GM19351 (cell line): ENCODE measurements around the gene PCDHA11.
"Not testable (repeated sequence)": the region's sequence is repeated elsewhere in the genome, so short reads cannot be mapped to it uniquely, and the experiment has no call there.

Experiments
- ATAC-seq: cut with Tn5 transposase; IDR thresholded peaks from one replicate; pipeline ENCODE4 v1.9.1; 2021; ENCODE audit warnings: mild to moderate bottlenecking, moderate library complexity; ENCODE audit not compliant: unreplicated experiment

Gene PCDHA11

GRCh38 chr5:140849831-140850634 is 18.7 kb upstream of the PCDHA11 start:
- ATAC-seq: not testable (repeated sequence)

- ATAC-seq: no peak
Observed at GRCh38 chr5:140855772-140856674, 12.7 kb upstream of the PCDHA11 start, which contains the start of gene PCDHA10. Gene PCDHA10 (plus strand): TSS chr5:140855897. CDS start chr5:140856049, 152 bp downstream.

GRCh38 chr5:140857177-140857986 is 11.4 kb upstream of the PCDHA11 start:
- ATAC-seq: no peak

- ATAC-seq: no peak
Observed at GRCh38 chr5:140857987-140858240, 10.8 kb upstream of the PCDHA11 start.

GRCh38 chr5:140862441-140863295 is 6.1 kb upstream of the PCDHA11 start:
- ATAC-seq: no peak

GRCh38 chr5:140869555-140869886 is 764 bp downstream of the PCDHA11 start:
- ATAC-seq: no peak

GRCh38 chr5:140870221-140871201 is 1.8 kb downstream of the PCDHA11 start:
- ATAC-seq: no peak

GRCh38 chr5:140875085-140876065 is 6.6 kb downstream of the PCDHA11 start, which contains the start of gene PCDHA12:
Gene PCDHA12 (plus strand): TSS chr5:140875308. CDS start chr5:140875473, 165 bp downstream.
- ATAC-seq: no peak

GRCh38 chr5:140876541-140877261 is 7.9 kb downstream of the PCDHA11 start:
- not testable (repeated sequence) for ATAC-seq

GRCh38 chr5:140877262-140877581 is 8.5 kb downstream of the PCDHA11 start:
- no peak for ATAC-seq

GRCh38 chr5:140881889-140882590 is 13.3 kb downstream of the PCDHA11 start, which contains the start of gene PCDHA13:
Gene PCDHA13 (plus strand): TSS chr5:140882124. CDS start chr5:140882269, 145 bp downstream.
- no peak for ATAC-seq

- no peak for ATAC-seq
Observed at GRCh38 chr5:140882591-140882899, 13.8 kb downstream of the PCDHA11 start.

GRCh38 chr5:140883373-140883772 is 14.6 kb downstream of the PCDHA11 start:
- no peak for ATAC-seq

GRCh38 chr5:140883927-140884697 is 15.4 kb downstream of the PCDHA11 start:
- no peak for ATAC-seq

- ATAC-seq: no peak
Observed at GRCh38 chr5:140916325-140916724, 47.6 kb downstream of the PCDHA11 start.
